Activated CD8-positive, alpha-beta memory T cell treated with anti-CD3 and anti-CD28 coated beads, Interleukin-2, amount 50 U/mL, for 24 hours (primary cell): ENCODE results near the gene RABGAP1.

ENCODE experiments used
- DNase-seq: peaks from one replicate; pipeline ENCODE4 v3.0.0-alpha.2; 2020; ENCODE audit errors: extremely low read depth

The RABGAP1 gene

DNA sequence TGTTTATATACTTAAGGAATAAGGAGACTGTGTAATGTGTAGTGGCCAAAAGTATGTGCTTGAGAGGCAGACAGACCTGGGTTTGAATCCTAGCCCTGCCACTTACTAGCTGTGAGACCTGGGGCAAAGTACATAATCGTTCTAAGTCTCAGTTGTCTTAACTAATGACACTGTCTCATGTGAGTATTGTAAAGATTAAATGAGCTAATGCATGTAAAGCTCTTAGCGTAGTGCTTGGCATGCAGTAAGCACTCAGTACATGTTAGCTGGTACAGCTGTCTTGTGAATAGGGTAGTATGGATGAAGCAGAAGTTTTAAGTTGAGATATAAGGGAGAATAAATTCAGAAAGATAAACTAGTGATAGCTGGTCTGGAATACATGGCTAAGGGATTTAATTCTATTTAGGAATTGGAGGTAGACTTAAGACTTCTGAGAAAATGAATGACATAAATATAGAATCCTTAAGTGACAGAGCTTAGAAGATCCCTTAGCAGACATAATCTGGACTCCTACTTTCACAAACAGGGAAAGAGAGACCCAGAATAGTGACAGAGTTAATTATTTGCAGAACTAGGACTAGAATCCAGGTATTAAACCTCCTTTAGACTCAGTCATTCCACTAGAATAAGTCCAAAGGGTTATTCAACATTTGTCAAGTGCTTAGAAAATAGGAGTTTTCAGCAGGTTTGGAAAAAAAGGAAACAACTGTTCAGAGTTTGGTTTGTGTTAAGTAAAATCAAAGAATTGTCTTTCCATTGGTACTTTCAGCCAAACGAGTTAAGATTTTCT lies 105.8 kb downstream of the RABGAP1 start:
- DNase-seq, result no peak

DNA sequence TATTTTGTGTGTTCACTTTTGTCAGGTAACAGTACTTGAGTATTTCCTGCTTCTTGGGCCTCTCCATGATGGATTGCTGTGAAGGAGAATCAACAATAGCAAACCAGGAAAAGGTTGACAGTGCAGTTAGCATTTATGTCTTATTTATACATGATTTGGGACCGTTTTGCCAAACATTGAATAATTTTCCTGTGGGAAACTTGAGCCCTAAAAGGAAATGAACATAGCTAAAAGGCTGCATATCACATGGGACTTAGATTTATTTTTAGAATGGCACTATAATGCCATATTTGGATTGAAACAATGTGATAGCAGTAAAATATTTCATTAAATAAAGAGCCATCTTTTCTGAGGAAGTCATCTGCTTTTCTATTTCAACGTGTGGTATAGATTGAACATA lies 107.9 kb downstream of the RABGAP1 start:
- no peak for DNase-seq

DNA sequence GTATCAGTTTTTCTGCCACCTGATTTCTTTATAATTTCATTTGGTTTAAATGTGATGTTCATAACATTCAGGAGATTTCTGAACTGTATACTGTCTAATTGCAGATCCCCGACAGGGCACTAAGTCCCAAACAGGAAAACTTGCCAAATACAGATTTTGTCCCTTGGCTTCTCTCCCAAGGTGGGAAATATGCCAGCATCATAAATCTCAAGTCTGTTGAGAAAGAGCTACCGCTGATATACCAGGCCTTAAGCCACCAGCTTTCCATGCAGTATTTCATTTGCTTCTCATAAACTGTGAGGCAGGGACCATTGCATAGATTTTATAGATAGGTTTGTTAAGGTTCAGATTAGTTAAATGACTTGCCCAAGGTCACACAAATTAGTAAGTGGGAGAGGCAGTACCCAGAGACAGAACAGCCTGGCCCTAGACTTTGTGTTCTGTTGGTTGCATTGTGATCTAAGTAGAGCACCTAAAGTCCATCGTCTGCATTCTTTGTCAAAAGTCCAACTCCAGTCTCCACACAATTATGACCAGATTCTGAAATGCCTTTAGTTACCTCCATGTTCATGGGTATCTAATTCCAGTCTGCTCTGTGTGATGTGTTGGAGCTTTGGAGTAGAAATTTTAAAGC lies 108.9 kb downstream of the RABGAP1 start:
- DNase-seq, result no peak

DNA sequence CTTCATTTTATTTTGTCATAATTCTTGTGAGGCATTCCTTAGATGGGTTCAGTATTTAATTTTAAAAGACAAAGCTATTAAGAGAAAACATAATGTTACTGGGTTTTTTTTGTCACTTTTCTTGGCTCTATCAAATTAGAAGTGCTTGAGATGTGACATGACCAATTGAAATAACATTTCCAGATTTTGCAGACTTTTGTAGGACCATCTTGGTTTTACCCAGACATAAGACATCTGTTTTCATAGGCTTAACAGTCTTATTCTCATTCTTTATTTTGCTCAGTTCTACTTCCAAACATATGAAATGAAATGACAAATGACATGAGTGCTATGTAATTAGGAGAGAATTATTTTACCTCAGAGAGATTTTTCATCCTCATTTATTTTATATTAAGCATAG lies 112.2 kb downstream of the RABGAP1 start:
- DNase-seq, result no peak

DNA sequence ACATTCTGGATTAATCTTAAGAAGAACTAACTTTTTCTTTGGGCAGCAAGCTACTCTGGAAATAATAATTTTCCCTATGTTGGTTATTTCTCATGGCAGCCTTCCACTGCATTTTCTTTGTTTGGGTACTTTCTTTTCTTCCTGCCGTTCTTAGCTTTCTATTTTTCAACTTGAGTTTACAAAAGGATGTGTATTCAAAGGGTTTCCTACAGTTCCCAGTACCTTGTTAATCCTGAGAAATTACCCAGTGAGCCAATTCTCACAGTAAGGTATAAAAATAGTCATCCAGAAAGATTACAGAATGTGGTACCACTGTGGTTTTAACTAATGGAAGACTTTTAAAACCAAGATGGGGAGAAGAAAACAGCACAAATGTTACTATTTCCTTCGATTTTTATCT lies 112.9 kb downstream of the RABGAP1 start:
- DNase-seq, result no peak

DNA sequence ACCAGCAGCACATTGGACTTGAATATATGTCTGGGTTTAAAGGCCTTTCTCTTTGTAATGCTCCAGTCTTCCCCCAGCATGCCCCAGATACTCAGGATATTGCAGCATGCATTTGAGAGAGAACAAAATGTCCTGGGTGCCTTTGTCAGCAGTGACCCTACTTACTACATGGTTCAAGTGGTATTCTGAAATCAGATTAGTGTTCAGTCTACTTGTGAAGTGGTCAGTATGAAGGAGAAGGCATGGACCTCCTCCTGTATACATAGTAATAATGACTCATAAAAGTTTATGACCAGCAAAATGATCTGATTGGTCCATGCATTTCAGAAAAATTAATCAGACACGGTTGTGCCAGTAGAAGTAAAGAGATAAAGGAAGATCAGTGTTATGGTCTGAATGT lies 118.0 kb downstream of the RABGAP1 start:
- no peak for DNase-seq

DNA sequence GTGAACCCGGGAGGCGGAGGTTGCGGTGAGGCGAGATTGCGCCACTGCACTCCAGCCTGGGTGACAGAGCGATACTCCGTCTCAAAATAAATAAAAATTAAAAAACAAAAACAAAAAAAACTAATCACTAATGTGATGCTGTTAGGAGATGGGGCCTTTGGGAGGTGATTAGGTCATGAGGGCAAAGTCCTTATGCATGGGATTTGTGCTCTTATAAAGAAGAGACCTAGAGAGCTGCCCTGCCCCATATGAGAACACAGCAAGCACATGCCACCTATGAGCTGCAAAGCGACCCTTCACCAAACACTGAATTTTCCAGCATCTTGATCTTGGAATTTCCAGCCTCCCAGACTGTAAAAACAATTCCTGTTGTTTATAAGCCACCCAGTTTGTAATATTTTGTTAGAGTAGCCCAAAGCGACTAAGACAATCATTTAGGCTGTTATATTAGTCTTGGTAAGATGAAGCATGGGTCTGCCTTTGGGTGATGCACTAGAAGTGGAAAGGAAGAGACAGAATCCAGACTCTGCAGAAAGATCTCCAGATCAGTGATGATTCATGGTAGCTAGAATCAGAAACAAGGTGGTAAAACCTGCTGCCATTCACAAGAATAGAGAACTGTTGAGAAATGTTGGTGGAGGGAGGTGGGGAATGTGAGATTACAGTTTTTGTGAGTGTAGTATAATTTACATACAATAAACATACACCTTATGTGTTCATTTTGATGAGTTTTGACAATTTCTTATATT lies 118.8 kb downstream of the RABGAP1 start:
- no peak for DNase-seq

DNA sequence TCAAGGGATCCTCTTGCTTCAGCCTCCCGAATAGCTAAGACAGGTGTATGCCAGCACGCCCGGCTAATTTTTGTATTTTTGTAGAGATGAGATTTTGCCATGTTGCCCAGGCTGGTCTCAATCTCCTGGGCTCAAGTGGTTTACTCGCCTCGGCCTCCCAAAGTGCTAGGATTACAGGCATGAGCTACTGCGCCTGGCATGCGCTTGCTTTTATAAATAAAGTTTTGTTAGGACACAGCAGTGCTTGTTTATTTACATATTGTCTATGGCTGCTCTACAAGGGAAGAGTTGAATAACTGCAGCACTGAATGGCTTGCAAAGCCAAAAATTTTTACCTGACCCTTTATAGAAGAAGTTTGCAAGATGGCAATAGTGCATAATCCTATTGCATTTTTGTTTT lies 120.4 kb downstream of the RABGAP1 start:
- DNase-seq, result no peak

DNA sequence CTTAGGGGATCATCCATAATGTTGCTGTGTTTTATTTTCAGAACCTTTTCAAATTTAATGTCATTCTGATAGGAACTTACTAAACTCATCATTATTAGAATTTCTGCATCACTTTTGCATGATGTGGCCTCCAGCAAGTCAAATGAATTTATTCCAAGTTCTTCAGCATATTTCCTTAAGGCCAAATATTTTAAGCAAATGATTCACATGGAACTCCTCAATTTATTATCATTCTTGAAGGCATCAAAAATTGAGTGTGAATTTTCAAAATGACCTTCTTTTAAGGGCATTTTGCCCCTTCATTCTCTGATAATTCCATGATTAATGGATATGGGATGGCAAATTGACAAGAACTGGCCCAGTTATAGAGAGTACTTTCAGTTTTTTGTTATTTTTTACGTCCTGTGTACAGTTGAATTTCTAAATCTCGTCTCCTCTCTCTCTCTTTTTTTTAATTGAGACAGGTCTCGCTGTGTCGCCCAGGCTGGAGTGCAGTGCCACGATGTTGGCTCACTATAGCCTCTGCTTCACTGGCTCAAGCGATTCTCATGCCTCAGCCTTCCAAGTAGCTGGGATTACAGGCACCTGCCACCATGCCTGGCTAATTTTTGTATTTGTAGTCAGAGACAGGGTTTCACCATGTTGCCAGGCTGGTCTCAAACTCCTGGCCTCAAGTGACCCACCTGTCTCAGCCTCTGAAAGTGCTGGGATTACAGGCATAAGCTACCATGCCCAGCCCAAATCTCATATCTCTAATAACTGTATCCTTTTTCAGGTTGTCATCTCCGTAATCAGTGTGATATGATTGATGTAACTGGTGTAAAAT lies 121.7 kb downstream of the RABGAP1 start:
- no peak for DNase-seq

DNA sequence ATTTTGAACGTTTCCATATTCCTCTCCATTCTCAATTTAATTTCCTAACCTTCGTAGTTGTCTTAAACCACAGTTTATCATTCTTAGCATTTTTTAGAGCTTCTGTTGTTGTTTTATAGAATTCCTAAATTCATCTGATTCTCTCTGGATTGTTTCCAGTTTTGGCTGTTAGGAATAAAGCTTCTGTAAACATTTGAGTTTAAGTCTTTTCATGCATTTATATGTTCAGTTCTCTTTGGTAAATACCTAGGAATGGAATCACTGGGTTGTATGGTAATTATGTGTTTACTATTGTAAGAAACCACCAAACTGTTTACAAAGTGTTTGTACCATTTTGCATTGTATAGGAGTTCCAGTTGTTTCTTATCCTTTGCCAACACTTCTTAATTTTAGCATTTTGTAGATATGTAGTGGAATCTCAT lies 122.4 kb downstream of the RABGAP1 start:
- no peak for DNase-seq

DNA sequence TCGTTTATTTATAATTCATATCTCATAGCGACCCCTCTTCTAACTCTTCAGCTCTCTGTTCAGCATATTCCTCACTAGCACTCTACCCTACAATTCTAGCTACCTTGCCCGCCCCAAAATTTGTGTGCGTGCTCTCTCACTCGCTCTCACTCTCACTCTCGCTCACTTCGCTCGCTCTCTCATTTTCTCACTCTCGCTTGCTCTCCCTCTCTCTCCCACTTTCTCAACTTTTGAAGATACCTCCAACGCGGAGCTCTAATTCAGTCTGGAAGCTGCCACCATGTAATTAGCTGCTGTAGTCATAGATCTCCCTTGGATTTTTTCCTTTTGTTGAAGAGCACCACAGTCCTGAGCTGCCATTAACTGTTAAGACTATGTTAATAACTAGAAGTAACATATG lies 123.1 kb downstream of the RABGAP1 start:
- no peak for DNase-seq

DNA sequence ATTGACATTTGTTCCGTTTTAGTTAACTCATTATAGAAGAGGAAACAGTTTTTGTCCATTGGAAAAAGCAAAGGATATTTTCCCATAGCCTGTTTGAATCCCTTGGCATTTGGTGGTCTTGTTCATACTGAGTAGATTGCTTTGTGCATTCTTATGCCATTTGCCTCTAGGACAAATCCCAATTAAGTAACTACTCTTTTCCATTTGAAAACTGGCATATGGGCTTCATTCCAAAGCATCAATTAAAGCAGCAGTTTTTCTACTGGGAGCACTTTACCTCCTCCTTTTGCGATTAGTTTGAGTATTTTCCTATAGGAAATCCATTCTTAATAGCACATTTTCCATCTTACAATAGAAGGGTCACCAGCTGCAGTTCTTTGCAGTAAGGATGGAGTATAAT lies 123.9 kb downstream of the RABGAP1 start:
- DNase-seq, result no peak

DNA sequence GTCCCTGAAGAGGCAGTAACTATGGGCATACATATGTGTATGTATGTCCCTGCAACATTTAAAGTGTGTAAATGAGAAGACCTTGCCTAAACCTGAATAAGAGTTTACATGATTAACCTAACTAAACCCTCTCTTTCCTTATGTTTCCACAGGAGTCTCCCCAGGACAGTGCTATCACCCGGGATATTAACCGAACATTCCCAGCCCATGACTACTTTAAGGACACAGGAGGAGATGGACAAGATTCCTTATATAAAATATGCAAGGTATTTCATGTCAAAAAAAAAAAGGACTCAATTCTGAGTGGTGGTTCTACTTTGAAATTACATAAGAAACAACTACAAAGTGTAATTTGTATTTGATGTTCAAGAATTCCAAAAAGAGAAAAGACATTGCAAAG lies 124.4 kb downstream of the RABGAP1 start:
- no peak for DNase-seq

DNA sequence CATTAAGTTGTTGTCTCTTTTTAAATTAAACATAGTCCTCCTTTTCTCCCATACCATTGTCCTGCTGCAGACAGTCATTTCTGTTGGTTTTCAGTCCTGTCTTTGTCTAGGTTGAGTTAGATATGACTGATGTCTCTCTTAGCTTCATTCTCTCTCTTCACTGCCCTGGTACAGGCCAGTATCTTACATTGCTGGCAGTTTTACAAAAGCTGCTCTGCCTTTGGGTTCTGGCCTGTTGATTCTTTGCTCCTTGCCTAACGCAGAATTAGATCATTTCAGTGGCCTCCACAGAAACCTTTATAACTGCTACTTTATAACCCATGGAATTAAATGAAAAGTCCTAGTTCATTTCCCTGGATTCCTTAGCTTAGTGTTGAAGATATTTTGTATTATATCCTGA lies 126.3 kb downstream of the RABGAP1 start:
- no peak for DNase-seq

DNA sequence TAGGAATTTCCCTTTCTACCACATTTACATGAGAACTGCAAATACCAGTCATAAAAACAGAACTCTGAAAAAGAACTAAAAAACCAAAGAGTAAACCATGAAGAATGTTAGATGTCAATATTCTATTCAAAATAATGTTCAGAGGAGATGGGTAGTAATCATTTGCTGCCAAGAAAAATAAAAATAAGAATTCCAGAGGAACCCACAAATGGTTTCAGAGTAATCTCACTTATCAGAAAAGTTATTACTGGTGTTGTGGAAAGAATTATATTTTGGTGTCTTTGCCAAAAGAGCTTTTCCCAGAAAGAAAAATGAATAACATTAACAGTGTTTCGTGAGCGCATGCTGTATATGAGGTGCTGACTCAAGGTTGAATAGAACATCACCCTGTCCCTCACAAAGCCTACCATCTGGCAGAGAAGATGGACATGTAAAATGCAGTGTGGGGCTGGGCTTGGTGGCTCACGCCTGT lies 128.2 kb downstream of the RABGAP1 start:
- DNase-seq, result no peak

DNA sequence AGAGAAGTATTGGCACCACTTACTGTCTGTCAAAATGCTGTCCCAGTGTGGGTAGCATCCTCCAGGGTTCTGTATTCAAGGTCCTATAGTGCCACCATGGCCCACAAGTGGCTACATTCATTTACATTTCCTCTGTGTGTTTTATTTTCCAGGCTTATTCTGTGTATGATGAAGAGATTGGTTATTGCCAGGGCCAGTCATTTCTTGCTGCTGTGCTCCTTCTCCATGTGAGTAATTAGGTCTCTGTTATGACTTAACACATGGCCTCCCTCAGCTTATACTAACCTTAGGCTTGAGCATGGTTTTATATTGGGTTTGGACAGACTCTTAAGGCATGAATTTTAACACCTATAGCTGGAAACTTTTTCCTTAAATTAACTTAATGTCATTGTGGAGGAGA lies 129.4 kb downstream of the RABGAP1 start:
- no peak for DNase-seq

DNA sequence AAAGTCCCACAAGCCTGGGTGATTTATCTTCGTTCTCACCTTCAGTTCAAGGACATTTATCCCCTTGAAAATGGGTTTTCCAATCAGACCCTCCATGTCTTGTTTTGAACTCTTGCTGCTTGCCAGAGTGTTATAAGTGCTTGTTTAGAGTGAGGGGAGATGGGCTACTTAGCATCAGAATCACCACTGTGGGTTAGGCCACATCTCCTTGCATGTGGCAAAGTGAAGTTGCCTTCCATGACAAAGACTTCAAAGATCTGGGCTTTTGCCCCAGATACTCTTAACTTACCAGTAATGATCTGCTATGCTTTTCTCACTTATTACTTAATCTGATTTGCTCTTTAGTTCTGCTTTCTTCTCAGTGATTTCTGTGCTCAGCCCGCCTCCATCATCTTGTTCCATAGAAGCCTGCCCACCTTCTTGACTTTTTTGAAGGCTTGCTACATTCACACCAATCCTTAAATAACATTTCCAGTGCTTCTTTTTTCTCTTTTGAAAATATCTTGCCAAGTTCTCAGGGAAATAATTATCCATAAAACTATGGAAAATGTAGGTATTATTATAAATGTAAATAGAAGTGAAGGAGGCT lies 131.7 kb downstream of the RABGAP1 start:
- DNase-seq, result no peak

DNA sequence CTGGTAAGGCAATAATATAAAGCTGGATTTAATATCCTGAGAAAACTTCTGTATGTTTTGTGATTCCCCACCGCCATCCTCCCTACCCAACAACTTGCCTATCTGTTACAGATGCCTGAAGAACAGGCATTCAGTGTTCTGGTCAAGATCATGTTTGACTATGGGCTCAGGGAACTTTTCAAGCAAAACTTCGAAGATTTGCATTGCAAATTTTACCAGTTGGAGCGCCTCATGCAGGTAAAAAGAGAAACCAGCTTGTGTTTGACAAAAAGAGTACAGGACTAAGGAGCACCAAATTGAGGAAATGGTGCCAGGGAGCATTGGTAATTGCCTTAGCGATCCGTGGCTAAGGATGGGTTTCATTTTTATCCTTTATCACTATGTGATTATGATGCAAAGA lies 132.6 kb downstream of the RABGAP1 start:
- DNase-seq, result no peak

DNA sequence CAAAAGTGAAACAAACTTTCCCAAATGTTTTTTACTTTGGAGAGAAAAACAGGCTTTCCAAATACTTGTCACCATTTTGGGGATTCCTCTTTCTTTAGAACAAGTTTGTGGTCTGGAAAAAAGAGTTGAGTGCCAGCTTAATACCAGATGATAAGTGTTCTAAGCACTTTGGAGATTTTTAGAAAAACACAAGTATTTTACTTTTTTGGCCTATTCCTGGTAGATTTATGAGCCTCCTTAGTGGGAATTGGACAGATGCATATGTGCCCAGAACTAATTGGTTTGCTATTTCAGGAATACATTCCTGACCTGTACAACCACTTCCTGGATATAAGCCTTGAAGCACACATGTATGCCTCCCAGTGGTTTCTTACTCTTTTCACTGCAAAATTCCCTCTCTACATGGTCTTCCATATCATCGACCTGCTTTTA lies 133.2 kb downstream of the RABGAP1 start:
- DNase-seq, result no peak

DNA sequence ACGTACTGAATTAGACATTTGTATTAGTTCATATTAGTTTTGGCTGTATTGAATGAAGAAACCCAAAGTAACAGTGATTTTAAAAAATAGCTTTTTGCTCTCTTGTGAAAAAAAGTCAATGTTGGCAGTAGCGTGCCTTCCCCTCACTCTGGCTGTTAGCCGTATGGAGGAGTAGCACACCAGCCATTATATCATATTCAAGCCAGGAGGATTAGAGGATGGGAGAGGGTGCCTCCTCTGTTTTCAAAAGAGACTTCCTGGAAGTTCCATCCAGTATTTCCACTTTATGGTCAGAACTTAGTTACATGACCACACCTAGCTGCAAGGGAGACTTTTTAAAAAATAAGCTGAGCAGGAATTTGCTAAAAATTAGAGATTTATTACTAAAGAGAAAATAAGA lies 133.8 kb downstream of the RABGAP1 start:
- no peak for DNase-seq

DNA sequence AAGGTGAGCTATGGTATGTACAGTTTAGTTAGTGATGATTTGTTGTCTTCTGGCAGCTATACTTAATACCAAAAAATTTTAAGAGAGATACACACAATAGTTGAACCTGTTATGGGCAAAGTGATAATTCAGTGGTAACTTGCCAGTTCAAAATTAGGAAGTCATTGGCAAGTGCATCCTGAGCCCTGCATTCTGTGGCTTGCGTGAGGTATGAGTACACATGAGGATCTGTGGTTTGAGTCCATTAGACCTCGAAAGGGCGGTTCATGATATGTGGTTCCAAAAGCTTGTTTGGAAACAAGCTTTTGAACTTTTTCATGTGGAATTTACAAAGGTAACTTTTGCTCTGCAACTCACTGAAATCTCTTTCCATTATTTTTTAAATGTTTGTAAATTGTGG lies 139.6 kb downstream of the RABGAP1 start:
- DNase-seq, result no peak

DNA sequence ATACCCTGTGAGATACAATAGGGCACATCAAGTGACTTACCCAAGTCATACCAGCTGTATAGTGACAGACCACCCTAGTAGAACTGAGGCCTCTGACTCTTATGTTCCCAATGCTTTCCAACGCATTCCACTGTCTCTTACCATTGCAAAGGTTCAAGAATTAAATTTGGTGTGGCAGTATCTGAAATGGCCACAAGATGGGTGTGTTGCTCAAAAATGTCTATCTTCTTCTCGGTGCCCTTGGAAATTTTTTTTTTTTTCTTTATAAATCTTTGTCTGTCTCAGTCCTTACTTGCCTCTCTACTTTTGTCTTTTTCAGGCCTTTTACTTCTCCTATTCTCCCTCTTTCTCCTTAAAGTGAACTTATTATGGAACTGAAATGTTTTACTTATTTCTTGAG lies 141.0 kb downstream of the RABGAP1 start:
- no peak for DNase-seq
